Measurements from ENCODE around the gene SPRY1.

SPRY1 gene, protein sequence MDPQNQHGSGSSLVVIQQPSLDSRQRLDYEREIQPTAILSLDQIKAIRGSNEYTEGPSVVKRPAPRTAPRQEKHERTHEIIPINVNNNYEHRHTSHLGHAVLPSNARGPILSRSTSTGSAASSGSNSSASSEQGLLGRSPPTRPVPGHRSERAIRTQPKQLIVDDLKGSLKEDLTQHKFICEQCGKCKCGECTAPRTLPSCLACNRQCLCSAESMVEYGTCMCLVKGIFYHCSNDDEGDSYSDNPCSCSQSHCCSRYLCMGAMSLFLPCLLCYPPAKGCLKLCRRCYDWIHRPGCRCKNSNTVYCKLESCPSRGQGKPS
- 2.0 to 35.6 (median 13.5) reads per million in 9 experiments for total RNA-seq

DNA sequence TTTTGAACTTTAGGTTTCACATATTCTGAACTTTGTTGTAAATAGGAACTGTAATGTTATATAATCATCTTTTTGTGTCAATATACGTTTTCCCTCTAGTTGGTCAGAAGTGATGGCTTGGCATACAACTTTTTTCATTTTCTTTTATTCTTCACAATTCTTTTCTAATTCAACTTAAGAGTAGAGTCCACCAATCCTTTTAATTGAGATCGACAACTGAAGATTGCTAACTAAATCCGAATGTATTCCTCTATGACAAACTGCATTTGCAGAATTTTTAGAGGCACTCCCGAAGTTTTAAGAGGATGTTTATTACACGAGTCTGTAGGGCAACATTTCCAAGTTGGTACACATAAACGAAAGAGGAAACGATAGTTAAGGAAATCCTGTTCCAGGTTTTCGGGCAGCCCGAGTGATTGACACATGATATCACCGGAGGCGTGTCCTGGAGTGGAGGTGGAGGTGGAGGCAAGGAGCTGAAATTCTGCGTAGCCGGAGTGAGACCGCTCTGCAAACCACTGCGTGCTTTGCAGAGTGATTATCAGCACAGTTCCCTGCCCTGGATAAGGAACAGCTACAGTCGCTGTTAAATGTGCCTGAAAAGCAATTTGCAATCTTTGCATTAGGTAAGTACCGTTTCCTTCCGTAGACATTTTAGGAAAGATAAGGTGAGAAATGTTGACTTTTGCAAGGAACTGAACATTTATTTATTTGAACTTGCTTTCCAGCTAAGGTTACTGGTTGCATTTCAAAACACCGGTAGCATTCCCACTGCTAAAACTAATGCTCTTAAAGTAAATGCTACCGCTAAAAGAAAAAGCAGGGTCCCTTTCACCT lies at the start of gene SPRY1:
SPRY1 (plus strand) TSS at position 489 of the 837 bp plus-strand sequence. CDS start 4,797 bp downstream, outside the sequence.
- Mint-ChIP-seq H3K36me3 (ENCODE audit: insufficient read depth) (peaks cover 36% of the 10 kb centered on the region), H3K27me3 (peaks cover 13 to 19% of the 10 kb centered on the region in 2 donors), H3K9me3 (no peaks in the 10 kb centered on the region), H3K27ac (peak within 1 kb of the TSS; percentile 94), H3K4me1 (ENCODE audit: low read depth in 2 of 2) (peaks cover 18 to 23% of the 10 kb centered on the region in 2 donors), H3K4me3 (peak within 1 kb of the TSS; percentile 86 to 88)
- peak; percentile 53 for ATAC-seq (replicated peaks)
- DNase-seq: peak; percentile 63 to 67 (median 65)

DNA sequence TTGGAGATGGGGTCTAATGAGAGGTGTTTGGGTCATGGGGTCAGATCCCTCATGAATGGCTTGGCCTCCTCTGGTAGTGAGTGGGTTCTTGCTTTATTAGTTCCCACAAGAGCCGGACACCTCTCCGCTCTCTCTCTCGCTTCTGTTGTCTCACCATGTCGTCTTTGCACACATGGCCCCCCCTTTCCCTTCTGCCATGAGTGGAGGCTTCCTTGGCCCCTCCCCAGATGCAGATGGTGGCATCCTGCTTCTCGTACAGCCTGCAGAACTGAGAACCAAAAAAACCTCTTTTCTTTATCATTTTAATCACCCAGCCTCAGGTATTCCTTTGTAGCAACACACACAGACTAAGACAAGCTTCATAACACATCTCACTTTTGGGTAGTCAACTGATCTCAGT lies 49.6 kb upstream of the SPRY1 start:
- H3K27me3 Mint-ChIP-seq: peaks cover 24 to 25% of the 10 kb centered on the region in 2 donors

DNA sequence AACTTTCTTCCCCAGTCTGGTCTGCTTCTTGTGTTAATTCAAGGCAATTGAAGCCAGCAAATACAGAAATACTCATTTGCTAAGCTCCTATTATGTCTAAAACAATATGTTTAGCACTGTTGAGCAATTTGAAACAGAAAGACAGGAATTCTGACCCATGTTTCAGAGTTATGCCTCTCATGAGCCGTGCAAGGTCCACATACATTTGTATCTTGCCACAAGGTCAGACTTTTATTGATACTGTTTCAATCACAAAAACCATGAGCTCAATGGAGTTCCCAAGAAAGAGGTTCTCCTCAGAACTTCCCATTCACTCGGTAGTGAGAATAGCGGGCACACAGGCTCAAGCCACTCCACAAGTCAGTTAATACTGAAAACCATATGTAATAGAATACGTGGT lies 47.6 kb upstream of the SPRY1 start:
- DNase-seq (no peak), ATAC-seq (replicated peaks) (no peak)
- H3K27ac Mint-ChIP-seq: no peak overlapping the region
- H3K9me3 Mint-ChIP-seq: no peaks in the 10 kb centered on the region
- no peaks in the 10 kb centered on the region for H3K36me3 Mint-ChIP-seq (ENCODE audit: insufficient read depth)
- H3K4me1 Mint-ChIP-seq (ENCODE audit: low read depth in 2 of 2): peaks cover 0 to 4% of the 10 kb centered on the region in 2 donors
- peaks cover 25 to 26% of the 10 kb centered on the region in 2 donors for H3K27me3 Mint-ChIP-seq
- H3K4me3 Mint-ChIP-seq: no peak overlapping the region

More for the DNA sequence above, 49.6 kb upstream of the SPRY1 start:
- H3K36me3 Mint-ChIP-seq (ENCODE audit: insufficient read depth): no peaks in the 10 kb centered on the region
- no peaks in the 10 kb centered on the region for H3K9me3 Mint-ChIP-seq
- H3K4me1 Mint-ChIP-seq (ENCODE audit: low read depth in 2 of 2): no peaks in the 10 kb centered on the region
- DNase-seq (no peak), ATAC-seq (replicated peaks) (no peak)
- no peak overlapping the region for H3K27ac Mint-ChIP-seq
- no peak overlapping the region for H3K4me3 Mint-ChIP-seq

DNA sequence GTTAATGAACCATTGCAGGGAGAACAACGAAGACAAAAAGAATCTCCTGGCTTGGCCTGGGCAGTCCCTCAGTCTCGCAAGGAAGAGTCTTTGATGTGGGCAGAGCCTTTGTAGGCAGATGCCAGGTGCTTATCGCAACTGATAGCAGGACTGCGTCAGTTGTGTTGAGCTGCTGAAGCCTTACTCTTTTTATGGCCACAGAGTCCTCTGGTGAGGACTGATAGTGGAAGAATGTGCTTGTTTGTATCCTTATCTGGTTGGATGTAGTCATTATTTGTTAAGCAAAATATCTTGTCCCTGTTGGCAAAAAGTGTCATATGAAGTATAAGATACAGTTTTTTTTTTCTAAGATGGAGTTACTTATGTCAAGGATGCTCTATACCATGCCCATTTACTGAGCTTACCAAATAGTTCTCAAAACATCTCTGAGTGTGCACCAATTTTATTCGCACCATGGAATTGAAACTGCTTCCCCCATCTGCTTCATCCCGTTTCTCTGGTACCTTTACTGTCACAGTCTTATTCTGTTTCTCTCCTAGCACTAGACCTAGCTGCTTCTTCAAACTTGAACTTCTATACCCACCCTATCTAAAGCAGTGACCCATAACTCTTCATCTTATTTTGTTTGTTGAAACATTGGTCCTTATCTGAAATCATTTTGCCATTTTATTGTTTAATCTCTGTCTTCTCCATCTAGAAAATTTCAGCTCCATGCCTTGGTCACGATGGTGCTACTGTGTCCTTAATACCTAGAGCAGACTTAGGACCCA lies 47.0 kb upstream of the SPRY1 start:
- ATAC-seq (replicated peaks): no peak
- H3K4me1 Mint-ChIP-seq (ENCODE audit: low read depth in 2 of 2): peaks cover 0 to 4% of the 10 kb centered on the region in 2 donors
- H3K4me3 Mint-ChIP-seq: no peak overlapping the region
- no peak for DNase-seq
- H3K27ac Mint-ChIP-seq: no peak overlapping the region
- peaks cover 25 to 33% of the 10 kb centered on the region in 2 donors for H3K27me3 Mint-ChIP-seq
- H3K36me3 Mint-ChIP-seq (ENCODE audit: insufficient read depth): no peaks in the 10 kb centered on the region
- H3K9me3 Mint-ChIP-seq: no peaks in the 10 kb centered on the region

DNA sequence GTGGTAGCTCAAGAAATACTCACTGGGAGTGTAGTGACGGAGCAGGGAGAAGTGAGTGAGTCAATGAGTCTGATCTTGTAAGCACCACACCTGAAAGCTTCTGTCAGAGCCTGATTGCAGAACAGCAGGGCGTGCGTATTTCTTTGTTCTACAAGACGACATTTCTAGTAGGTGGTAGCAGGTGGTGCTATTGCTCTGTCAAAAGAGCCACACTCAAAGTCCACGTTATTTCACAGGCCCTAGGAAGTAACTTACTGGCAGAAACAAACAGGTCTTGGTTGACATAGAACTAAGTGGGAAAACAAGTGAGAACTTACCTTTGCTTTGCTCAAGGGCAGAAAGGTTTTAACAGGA lies 46.4 kb upstream of the SPRY1 start:
- H3K4me1 Mint-ChIP-seq (ENCODE audit: low read depth in 2 of 2): peaks cover 0 to 4% of the 10 kb centered on the region in 2 donors
- no peaks in the 10 kb centered on the region for H3K36me3 Mint-ChIP-seq (ENCODE audit: insufficient read depth)
- no peak overlapping the region for H3K4me3 Mint-ChIP-seq
- peaks cover 25 to 35% of the 10 kb centered on the region in 2 donors for H3K27me3 Mint-ChIP-seq
- no peak for ATAC-seq (replicated peaks)
- H3K9me3 Mint-ChIP-seq: no peaks in the 10 kb centered on the region
- no peak for DNase-seq
- no peak overlapping the region for H3K27ac Mint-ChIP-seq

DNA sequence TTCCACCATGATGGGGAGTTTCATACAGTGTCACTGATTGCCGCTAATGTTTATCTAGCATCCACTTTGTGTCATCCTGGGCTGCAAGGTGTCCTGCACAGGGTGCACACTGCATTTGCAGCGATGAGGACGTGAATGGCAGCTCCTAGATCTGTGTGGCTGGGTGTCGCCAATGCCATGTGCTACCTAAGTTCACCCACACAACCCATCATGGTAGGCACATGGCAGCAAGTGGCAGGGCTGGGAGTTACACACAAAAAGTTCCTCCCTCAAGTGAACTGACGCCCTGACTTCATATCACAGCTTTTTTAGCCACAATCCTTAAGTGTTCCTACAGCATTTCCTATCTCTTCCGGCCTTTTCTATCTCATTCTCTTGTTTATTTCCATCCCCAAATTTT lies 45.9 kb upstream of the SPRY1 start:
- Mint-ChIP-seq H3K27me3 (peaks cover 25 to 35% of the 10 kb centered on the region in 2 donors), H3K27ac (no peak overlapping the region), H3K4me3 (no peak overlapping the region), H3K9me3 (no peaks in the 10 kb centered on the region), H3K36me3 (ENCODE audit: insufficient read depth) (no peaks in the 10 kb centered on the region), H3K4me1 (ENCODE audit: low read depth in 2 of 2) (peaks cover 0 to 4% of the 10 kb centered on the region in 2 donors)
- no peak for ATAC-seq (replicated peaks)
- no peak for DNase-seq

DNA sequence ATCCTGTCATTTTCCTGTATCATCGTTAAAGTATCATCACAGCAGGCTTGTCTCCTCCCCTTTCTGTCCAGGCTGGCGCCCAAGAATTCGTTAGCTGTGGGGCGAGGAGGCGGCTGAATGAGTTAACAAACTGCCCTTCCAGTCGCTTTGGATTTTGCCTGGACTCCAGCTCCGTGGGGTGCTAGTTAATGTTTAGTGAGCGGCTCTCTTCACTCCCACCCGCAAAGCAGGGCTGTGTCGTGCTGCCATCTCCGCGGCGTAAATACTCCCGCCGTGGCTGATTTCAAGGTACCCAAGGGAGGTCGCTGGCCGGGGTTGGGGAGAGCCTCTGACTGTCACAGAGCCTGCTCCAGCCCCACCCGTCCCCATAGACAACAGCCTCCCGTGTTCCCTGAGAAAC lies 44.9 kb upstream of the SPRY1 start:
- ATAC-seq (replicated peaks): no peak
- no peak for DNase-seq

DNA sequence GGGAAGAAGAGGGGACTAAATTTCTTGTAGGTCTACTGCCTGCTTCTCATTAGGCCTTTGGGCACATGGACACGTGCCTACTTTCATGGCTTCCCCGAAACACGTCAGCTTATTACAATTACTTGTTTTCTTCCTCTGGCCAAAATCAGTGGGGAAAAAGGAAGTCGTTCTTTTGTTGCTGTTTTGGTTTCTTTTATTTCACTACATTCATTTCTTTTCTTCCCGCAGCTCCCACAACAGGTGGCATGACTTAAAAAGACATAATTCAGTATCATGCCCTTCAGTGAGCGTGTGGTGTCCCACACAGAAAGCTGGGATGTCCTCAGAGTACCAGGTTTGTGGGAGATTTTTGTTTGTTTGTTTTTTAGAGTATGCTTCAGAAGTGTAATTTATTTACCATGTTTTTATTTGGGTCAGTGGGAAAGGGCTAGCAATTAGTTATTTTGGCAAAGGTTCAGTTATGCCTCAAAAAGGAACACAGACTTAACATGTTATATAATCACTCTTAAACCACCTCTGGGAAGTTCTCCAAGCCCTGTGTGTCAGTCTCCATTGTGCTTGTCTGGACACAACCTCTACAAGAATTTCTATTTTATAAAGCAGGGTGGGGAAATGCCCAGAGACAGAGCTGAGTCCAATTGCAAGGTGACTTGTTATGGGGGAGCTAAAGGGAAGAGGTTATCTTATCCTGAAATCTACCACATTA lies 44.2 kb upstream of the SPRY1 start:
- H3K9me3 Mint-ChIP-seq: no peaks in the 10 kb centered on the region
- no peak overlapping the region for H3K4me3 Mint-ChIP-seq
- H3K27ac Mint-ChIP-seq: no peak overlapping the region
- DNase-seq (no peak), ATAC-seq (replicated peaks) (no peak)
- peaks cover 0 to 4% of the 10 kb centered on the region in 2 donors for H3K4me1 Mint-ChIP-seq (ENCODE audit: low read depth in 2 of 2)
- H3K27me3 Mint-ChIP-seq: peaks cover 17 to 26% of the 10 kb centered on the region in 2 donors
- H3K36me3 Mint-ChIP-seq (ENCODE audit: insufficient read depth): no peaks in the 10 kb centered on the region

More for the DNA sequence above, 44.9 kb upstream of the SPRY1 start:
- peaks cover 16 to 33% of the 10 kb centered on the region in 2 donors for H3K27me3 Mint-ChIP-seq
- no peak overlapping the region for H3K4me3 Mint-ChIP-seq
- no peaks in the 10 kb centered on the region for H3K36me3 Mint-ChIP-seq (ENCODE audit: insufficient read depth)
- H3K27ac Mint-ChIP-seq: no peak overlapping the region
- H3K4me1 Mint-ChIP-seq (ENCODE audit: low read depth in 2 of 2): peaks cover 0 to 4% of the 10 kb centered on the region in 2 donors
- no peaks in the 10 kb centered on the region for H3K9me3 Mint-ChIP-seq

DNA sequence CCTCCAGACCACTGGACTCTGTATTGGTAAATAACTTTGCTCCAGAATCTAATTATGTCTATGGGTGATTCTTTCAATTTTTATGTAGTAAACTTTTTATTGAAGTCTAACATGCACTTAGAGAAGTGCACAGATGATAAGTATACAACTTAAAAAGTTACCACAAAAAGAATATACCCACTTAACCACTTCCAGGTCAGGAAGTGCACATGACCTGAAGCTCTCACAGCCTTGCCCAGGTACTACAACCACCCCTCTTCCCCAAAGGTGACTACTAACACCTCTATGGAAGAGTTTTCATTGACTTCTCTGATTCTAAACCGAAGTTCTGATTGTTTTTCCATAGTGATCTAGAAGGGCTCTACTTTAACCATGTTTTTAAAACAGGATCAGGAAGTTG lies 43.6 kb upstream of the SPRY1 start:
- Mint-ChIP-seq H3K4me1 (ENCODE audit: low read depth in 2 of 2) (peaks cover 0 to 4% of the 10 kb centered on the region in 2 donors), H3K27ac (no peak overlapping the region), H3K9me3 (no peaks in the 10 kb centered on the region), H3K27me3 (peaks cover 17 to 24% of the 10 kb centered on the region in 2 donors), H3K4me3 (no peak overlapping the region), H3K36me3 (ENCODE audit: insufficient read depth) (no peaks in the 10 kb centered on the region)
- ATAC-seq (replicated peaks) (no peak), DNase-seq (no peak)

DNA sequence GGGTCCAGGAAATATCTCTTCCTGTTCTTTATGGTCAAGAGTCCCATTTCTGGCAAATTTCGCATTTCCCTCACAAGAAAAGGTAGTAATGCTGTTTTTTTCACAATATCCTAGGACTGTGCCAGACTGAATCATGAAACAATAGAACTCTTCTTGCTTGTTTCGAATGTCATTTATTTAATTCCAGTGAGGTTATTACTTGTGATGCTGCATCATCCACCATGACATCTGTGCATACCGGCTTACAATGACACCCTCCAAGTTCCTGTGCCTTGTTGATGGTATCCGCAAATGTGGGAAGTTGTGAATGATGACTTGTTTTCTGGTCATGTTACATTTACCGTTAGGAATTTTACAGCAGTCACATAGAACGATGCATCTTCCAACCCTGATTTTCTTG lies 42.9 kb upstream of the SPRY1 start:
- H3K9me3 Mint-ChIP-seq: no peaks in the 10 kb centered on the region
- no peak overlapping the region for H3K4me3 Mint-ChIP-seq
- H3K27ac Mint-ChIP-seq: no peak overlapping the region
- H3K27me3 Mint-ChIP-seq: peaks cover 17 to 24% of the 10 kb centered on the region in 2 donors
- peaks cover 0 to 4% of the 10 kb centered on the region in 2 donors for H3K4me1 Mint-ChIP-seq (ENCODE audit: low read depth in 2 of 2)
- ATAC-seq (replicated peaks) (no peak), DNase-seq (no peak)
- H3K36me3 Mint-ChIP-seq (ENCODE audit: insufficient read depth): no peaks in the 10 kb centered on the region

DNA sequence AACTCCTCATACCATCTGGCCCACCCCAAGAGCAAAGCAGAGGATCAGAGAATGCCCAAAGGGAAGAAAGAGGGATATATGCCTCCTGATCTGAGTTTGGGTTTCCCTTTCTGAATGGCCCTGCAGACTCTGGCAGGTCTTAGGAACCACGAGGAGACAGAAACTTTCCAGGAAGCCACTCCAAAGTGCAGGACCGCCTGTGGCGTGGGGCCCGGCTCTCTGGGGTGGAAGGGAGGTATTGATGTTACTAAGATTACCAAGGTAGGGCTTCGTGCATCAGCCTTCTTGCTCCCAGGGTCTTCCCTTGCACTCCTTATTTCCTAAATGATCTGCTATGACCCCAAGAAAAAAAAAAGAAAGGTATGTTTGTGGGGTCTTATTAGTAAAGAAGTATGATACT lies 41.9 kb upstream of the SPRY1 start:
- no peak for DNase-seq
- H3K36me3 Mint-ChIP-seq (ENCODE audit: insufficient read depth): no peaks in the 10 kb centered on the region
- no peak overlapping the region for H3K4me3 Mint-ChIP-seq
- peaks cover 0 to 4% of the 10 kb centered on the region in 2 donors for H3K4me1 Mint-ChIP-seq (ENCODE audit: low read depth in 2 of 2)
- ATAC-seq (replicated peaks): no peak
- H3K27ac Mint-ChIP-seq: no peak overlapping the region
- peaks cover 13 to 30% of the 10 kb centered on the region in 2 donors for H3K27me3 Mint-ChIP-seq
- H3K9me3 Mint-ChIP-seq: no peaks in the 10 kb centered on the region

DNA sequence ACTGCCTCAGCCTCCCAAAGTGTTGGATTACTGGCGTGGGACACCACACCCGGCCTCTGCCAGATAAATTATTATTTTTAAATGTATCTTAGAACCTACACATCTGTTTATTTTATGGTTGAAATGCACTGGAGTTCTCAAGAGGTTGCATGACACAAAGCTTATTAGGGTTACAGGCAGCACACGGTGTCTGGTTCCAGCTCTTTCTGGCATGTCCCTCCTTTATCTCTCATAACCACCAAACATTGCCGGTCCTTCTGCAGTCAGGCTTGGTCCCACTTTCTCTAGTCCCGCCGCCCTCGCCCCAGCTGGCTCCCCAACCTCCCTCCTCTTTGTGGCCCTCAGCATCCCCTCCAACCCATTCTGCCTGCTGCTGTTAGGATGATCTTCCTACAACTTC lies 39.7 kb upstream of the SPRY1 start:
- H3K27me3 Mint-ChIP-seq: peaks cover 6 to 21% of the 10 kb centered on the region in 2 donors
- no peak for ATAC-seq (replicated peaks)
- H3K4me1 Mint-ChIP-seq (ENCODE audit: low read depth in 2 of 2): peaks cover 0 to 4% of the 10 kb centered on the region in 2 donors
- no peaks in the 10 kb centered on the region for H3K36me3 Mint-ChIP-seq (ENCODE audit: insufficient read depth)
- H3K4me3 Mint-ChIP-seq: no peak overlapping the region
- DNase-seq: no peak
- H3K9me3 Mint-ChIP-seq: no peaks in the 10 kb centered on the region
- no peak overlapping the region for H3K27ac Mint-ChIP-seq

Data from effector memory CD8-positive, alpha-beta T cell (primary cell).